ENCODE measurements around the gene GNB2.
"Not testable (repeated sequence)": the region's sequence is repeated elsewhere in the genome, so short reads cannot be mapped to it uniquely, and the experiment has no call there.

Gene GNB2

DNA sequence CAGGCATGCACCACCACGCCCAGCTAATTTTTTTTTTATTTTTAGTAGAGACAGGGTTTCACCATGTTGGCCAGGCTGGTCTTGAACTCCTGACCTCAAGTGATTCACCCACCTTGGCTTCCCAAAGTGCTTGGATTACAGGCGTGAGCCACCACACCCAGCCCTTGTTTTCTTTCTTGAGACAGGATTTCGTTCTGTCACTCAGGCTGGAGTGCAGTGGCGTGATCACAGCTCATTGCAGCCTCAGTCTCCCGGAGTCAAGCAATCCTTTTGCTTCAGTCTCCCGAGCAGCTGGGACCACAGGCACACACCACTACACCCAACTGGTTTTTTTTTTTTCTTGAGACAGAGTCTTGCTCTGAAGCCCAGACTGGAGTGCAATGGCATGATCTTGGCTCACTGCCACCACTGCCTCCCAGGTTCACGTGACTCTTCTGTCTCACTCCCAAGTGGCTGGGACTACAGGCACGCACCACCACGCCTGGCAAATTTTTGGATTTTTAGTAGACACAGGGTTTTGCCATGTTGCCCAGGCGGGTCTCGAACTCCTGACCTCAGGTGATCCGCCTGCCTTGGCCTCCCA lies 11.3 kb upstream of the GNB2 start:
- DNase-seq (ENCODE audit: insufficient read length, low spot score); FAIRE-seq: not testable (repeated sequence)

DNA sequence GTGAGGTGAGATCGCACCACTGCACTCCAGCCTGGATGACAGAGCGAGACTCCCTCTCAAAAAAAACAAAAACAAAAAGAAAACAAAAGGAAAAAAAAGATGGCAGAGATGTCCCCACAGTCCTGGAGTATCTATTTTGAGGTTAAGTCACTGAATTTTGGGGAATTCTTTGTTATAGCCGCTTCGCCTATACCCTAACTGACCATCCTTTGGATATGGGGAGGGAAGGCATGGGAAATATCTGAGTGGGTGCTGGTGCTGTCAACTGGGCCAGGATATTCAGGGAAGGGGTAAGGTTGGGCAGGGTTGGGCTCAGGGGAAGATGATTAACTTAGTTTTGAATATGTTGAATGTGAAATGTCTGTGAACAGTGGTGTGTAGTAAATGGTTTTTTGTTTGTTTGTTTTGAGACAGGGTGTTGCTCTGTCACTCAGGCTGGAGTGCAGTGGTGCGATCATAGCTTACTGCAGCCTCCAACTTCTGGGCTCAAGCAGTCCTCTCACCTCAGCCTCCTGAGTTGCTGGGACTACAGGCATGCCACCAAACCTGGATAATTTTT lies 8.3 kb upstream of the GNB2 start:
- FAIRE-seq (no peak), DNase-seq (ENCODE audit: insufficient read length, low spot score) (no peak)

DNA sequence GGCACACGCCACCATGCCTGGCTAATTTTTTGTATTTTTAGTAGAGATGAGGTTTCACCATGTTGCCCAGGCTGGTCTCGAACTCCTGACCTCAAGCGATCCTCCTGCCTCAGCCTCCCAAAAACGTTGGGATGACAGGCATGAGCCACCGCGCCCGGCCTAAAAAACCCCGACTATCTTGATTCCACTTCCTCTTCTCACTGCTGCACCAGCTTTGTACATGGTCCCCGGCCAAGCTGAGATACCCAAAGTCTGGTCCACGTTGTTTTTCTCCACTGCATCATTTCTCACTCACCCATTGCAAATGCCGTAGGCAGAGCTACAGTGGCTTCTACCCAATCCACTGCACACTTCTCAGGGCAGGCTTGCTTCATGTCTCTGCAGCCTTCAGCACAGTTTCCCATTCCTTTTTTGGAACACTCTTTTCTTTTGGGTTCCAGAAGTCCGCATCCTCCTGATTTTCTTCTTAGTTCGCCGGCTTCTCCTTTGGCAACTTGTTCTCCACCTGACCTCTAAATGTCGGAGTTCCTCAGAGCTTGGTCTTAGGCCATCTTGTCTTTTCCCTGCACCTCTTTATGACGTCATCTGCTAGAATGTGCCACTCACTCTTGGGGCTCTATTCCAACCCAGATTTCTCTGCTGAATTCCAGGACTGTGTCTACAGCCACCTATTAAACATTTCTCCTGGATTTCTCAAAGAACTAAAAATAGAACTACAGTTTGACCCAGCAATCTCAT lies 6.0 kb upstream of the GNB2 start:
- DNase-seq (ENCODE audit: insufficient read length, low spot score) (no peak), FAIRE-seq (no peak)

DNA sequence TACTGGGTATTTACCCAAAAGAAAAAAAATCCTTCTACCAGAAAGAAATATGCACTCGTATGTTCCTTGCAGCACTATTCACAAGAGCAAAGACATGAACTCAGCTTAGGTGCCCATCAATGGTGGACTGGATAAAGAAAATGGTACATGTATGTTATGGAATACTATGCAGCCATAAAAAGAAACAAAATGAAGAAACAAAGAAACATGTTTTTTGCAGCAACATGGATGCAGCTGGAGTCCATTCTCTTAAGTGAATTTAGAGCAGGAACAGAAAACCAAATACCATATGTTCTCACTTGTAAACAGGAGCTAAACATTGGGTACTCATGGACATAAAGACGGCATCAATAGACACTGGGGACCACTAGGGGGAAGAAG lies 5.5 kb upstream of the GNB2 start:
- no peak for FAIRE-seq
- DNase-seq (ENCODE audit: insufficient read length, low spot score), result no peak

DNA sequence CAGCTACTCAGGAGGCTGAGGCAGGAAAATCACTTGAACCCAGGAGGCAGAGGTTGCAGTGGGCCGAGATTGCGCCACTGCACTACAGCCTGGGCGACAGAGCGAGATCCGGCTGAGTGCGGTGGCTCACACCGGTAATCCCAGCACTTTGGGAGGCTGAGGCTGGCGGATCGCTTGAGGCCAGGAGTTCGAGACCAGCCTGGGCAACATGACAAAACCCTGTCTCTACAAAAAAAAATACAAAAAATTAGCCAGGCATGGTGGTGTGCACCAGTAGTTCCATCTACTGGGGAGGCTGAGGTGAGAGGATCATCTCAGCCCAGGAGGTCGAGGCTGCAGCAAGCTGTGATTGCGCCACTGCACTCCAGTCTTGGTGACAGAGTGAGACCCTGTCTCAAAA lies 4.4 kb upstream of the GNB2 start:
- FAIRE-seq; DNase-seq (ENCODE audit: insufficient read length, low spot score): not testable (repeated sequence)

DNA sequence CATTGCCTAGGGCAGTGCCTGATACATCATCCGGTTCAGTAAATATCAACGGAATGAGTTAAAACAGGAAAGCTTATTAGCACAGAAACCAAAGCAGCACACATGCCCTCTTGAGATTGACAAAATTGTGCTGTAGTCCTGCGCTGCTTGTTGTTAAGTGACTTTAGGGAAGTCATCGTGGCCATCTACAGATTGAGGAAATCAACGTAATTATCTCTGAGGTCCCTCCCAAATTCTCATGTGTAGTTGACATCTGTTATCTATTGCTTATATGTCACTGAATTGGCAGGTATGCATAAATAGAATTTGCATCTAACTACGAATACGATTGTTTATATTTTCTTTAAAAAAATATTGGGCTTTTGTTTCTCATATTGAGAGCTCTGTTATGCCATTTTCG lies 3.5 kb upstream of the GNB2 start:
- FAIRE-seq, result no peak
- DNase-seq (ENCODE audit: insufficient read length, low spot score), result no peak

DNA sequence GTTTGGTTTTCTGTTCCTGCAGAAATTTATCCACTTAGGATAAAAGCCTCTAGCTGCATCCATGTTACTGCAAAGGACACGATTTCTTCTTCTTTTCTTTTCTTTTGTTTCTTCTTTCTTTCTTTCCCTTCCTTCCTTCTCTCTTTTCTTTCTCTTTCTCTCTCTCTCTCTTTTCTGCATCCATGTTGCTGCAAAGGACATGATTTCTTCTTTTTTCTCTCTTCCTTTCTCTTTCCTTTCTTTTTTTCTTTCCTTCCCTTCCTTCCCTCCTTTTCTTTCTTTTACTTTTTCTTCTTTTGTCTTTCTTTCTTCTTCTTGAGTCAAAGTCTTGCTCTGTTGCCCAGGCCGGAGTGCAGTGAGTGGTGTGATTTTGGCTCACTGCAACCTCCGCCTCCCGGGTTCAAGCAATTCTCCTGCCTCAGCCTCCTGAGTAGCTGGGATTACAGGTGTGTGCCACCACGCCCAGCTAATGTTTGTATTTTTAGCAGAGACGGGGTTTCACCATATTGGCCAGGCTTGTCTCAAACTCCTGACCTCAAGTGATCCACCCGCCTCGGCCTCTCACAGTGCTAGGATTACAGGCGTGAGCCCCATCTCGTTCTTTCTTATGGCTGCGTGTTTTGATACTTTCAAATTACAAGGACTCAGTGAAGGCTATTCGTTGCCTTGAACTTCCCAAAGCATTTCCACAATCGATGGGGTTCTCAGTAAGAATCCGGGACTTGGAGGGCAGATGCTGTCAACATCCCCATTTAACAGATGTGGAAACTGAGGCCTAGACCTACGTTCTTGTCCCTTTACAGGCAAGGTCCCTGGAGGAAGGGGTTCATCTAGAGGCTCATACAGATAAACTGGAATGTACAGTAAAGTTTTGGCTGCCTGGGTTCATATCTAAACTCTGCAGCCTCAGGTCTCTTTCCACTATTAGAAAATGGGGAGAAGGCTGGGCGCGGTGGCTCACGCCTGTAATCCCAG lies 1.9 kb upstream of the GNB2 start:
- DNase-seq (ENCODE audit: insufficient read length, low spot score) (no peak), FAIRE-seq (no peak)

DNA sequence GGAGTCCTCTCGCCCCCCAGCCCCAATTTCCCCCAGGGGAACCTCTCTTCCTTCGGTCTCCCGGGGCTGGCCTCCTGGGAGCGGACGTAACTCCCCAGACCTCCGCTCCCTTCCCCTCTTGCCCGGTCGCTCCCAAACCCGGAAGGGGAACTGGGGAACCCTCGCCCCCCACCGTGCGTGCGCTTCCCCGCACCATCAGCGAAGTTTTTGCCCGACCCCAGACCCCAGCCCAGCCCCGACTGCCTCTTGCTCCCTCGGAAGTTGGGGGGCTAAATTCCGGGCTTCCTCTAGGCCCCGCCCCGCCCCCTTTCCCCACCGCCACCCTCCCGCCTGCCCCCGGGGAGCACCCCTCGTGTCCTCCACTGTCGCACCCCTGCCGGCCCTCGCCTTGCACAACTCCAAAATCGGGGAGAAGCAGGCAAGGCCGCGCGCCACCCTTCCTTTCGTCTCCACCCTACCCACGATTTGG lies 436 bp downstream of the GNB2 start:
- DNase-seq (ENCODE audit: insufficient read length, low spot score), result no peak
- no peak for FAIRE-seq

DNA sequence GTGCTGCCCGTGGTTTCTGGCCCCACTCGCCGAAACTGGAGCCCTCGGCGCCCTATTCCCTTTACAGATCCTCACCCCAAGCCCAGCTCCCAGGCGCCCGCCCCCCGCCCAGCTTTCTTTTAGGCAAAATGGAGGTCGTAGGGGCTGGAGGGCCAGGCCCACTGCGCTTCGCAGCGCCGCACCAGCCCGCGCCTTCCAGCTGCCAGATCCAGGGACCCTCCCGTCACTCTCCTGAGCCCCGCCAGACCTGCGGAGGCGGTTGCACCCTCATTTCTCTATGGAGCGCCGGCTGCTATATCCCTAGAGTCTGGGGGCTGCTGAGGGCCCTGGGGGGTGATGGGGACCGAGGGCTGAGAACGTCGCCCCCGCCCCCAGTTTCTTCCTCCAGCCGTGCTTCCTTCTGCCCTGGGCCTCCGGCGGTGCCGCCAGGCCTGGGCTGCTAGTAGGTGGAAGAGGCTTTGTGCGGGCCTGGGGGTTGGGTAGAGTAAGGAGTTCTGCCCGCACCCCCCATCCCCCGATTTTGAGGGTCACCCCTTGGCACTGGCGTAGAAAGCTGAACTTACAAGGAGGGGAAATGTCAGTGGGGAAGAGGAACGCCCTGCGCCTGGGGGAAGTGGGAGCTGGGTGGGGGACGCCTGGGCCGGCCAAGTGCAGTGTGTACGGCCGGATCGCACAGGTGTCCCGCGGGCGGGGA lies 1.0 kb downstream of the GNB2 start:
- no peak for FAIRE-seq
- DNase-seq (ENCODE audit: insufficient read length, low spot score), result no peak

DNA sequence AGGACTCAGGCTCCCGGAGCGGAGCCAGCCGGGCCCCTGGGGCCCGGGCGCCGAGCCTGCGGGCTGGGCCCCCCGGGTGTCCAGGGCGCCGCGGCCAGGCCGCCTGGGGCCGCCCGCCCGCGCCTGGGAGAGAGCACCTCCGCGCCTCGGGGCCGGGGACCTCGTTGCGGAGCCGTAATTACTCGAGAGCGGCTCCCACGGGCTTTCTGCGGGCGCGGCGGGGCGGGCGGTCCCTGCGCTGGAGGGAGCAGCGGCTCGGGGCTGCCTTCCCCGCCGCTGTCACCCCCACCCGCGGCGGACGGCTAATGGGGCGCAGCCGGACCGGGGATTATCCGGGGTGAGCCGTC lies 1.5 kb downstream of the GNB2 start:
- FAIRE-seq, result no peak

DNA sequence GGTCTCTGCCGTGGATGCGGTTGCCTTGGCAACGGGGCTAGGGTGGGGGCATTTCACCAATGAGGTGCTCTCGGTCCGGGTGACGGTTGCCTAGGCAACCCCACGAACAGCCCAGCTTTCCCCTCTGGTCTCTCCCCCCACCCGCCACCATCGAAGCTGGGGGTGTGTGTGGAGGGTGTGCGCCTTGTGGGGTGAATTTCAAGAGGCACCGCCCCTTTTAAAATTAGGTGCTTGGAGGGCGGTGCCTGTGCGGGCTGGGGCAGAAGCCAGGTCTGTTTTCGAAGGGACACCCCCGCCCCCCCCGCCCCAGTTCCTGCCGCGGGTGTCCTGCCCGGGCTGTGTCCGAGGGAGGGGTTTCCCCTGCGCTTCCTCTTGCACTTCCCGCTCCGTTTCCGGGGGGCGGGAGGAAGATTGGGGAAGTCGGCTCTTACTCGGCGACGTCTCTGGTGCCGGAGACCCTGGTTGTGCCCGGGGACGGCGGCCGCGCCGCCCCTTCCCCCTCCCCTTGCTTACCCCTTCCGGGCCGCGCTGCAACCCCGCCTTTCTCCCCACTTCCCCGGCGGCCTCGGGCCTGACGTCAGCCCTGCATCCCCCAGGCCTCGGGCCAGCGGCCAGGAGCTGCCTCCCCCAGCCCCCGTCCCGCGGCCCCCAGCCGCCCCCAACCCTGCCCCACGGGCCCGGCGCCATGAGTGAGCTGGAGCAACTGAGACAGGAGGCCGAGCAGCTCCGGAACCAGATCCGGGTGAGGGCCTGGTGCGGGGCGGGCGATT lies 2.2 kb downstream of the GNB2 start:
- peak; percentile 18 for FAIRE-seq
- peak; percentile 86 for DNase-seq (ENCODE audit: insufficient read length, low spot score)

More for the DNA sequence above, 1.5 kb downstream of the GNB2 start:
- DNase-seq (ENCODE audit: insufficient read length, low spot score), result no peak

DNA sequence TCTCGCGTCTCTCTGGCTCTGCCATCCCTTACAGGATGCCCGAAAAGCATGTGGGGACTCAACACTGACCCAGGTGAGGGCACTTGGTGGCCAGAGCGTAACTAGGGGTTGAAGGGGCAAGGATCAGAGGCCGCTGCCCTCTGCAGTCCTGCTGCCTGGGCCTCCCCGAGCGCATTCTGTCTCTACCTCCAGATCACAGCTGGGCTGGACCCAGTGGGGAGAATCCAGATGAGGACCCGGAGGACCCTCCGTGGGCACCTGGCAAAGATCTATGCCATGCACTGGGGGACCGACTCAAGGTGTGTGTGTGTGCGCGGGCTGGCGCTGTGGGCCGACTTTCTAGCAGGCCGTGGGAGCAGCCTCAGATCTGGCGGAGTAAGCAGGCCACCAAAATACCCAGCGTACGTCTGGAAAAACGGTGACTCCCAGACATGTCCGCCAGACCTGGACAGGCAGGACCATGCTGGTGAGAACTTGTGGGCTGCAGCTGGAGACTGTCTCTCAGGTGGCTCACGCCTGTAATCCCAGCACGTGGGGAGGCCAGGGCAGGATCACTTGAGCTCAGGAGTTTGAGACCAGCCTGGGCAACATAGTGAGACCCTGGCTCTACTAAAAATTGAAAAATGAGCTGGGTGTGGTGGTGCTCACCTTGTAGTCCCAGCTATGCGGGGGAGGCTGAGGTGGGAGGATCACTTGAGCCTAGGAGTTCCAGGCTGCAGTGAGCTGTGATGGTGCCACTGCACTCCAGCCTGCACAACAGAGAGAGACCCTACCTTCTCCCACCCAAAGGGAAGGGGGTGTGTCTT lies 3.2 kb downstream of the GNB2 start:
- FAIRE-seq (no peak), DNase-seq (ENCODE audit: insufficient read length, low spot score) (peak; percentile 4)

DNA sequence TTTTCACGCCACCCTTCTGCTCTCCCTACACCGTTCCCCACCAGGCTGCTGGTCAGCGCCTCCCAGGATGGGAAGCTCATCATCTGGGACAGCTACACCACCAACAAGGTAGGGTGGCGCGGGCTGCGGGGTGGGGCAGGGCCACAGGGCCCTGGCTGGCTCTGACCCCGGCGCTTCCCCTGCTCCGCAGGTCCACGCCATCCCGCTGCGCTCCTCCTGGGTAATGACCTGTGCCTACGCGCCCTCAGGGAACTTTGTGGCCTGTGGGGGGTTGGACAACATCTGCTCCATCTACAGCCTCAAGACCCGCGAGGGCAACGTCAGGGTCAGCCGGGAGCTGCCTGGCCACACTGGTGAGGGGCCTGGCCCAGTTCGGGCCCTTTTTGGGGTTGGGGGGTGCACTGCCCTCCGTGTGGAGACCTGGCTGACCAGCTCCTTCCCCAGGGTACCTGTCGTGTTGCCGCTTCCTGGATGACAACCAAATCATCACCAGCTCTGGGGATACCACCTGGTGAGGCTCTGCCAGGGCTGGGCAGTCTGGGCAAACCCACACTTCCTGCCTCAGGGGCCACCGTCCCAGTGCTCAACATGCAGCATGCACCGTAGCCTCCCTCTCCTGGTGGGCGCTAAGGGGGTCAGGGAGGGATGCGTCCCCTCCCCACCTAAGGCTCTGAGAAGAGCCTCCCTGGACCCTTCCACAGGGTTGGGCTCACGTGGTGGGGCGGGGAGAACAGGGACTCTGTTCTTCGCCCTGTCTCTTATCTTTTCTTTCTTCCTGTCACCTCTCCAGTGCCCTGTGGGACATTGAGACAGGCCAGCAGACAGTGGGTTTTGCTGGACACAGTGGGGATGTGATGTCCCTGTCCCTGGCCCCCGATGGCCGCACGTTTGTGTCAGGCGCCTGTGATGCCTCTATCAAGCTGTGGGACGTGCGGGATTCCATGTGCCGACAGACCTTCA lies 4.0 kb downstream of the GNB2 start:
- peak; percentile 4 for DNase-seq (ENCODE audit: insufficient read length, low spot score)
- no peak for FAIRE-seq

DNA sequence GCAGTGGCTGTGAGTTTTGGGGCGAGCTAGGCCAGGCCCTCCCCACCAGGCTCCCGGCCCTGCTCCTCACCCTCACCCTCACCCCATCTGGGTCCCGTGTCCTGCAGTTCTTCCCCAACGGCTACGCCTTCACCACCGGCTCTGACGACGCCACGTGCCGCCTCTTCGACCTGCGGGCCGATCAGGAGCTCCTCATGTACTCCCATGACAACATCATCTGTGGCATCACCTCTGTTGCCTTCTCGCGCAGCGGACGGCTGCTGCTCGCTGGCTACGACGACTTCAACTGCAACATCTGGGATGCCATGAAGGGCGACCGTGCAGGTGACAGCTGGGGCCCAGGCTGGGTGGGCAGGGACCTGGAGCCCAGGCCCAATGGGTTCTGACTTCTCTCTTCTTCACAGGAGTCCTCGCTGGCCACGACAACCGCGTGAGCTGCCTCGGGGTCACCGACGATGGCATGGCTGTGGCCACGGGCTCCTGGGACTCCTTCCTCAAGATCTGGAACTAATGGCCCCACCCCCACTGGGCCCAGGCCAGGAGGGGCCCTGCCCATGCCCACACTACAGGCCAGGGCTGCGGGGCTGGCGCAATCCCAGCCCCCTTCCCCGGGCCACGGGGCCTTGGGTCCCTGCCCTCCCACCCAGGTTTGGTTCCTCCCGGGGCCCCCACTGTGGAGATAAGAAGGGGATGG lies 4.9 kb downstream of the GNB2 start:
- DNase-seq (ENCODE audit: insufficient read length, low spot score) (peak; percentile 1), FAIRE-seq (no peak)

DNA sequence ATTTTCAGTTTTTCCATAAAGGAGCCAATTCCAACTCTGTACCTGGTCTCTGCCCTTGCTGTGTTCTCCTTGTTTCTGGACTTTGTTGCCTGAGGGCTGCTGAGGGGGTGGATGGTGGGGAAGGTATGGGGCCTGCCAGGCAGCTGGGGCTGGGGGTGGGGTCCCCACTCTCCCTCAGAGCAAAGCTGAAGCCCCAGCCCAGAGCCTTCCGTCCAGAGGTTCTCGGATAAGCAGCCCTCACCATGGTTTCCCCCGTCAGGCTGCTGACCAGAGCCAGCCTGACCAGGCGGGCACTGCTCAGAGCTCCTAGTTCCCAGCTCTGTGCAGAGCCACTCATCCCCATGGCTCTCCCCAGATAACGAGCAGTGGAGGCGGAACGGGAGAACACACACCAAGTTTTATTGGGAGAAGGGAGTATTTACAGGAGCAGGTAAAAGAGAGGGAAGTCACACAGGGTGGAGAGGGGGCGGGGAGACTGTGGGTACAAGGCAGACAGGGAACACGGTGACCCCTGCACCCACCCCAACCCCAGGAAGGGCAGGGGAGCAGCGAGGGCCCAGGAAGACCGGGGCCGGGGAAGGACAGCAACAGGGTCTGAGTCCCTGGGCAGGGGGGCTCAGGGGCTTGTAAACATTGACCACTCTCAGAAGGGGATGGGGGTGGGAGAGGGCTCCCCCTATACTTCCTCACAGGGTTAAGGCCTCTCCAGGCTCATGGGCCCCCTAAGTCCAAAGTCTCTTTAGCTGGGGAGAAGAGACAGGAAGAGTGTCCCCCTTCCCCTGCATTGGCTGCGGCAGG lies 5.8 kb downstream of the GNB2 start:
- DNase-seq (ENCODE audit: insufficient read length, low spot score), result peak; percentile 7
- FAIRE-seq, result no peak

DNA sequence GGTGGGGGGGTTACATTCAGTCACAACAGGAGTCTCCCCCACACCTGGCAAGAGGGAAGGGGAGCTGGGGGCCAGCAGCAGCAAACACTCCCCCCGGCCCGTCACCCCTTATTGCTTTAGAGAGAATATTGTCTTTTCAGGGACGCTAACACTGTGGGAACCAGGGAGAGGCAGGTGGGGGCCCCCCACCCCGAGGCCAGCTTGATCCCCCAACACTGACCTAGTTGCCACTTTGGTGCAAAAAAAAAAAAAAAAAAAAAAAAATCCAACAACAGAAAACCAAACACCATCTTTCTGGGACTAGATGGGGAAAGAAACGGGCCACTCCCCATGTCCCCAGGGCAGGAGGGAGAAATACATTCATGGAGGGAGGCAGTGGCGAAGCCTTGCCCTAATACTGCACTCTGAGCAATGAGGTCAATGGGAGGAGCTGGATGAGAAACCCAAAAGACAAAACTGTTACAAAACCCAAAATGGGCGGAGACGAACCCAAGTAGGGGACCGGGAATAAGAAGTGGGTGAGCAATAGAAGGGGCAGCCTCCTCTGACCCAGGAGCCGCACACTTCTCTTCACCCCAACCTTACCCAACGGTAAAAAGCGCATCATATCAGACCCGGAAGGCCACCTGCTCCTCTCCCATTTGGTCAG lies 6.5 kb downstream of the GNB2 start:
- peak; percentile 6 for DNase-seq (ENCODE audit: insufficient read length, low spot score)
- no peak for FAIRE-seq

All from GM19239 (cell line).